Vagina (tissue), 2 donors: Measurements from ENCODE around the gene HOXA10.

Experiments used
- POLR2A ChIP-seq, 2 donors: fragments of 450-650 bp; IDR thresholded peaks; one replicate each; pipeline ENCODE4 v1.6.1; 2017; ENCODE audit warnings: antibody characterized with exemption in 2 of 2, mild to moderate bottlenecking in 2 of 2, moderate library complexity in 2 of 2
- POLR2AphosphoS5 ChIP-seq, 2 donors: sonication (generic); formaldehyde crosslinking; IDR thresholded peaks; one replicate each; pipeline ENCODE4 v1.9.0; 2017; ENCODE audit warnings: antibody characterized with exemption in 2 of 2, mild to moderate bottlenecking in 2 of 2, low read depth in 1 of 2; ENCODE audit not compliant: insufficient read depth in 1 of 2
- TF ChIP-seq, protein P1 (sequence below), 3 experiments: fragments of 450-650 bp in 2 of 3; fragments of 200-600 bp in 1 of 3; sonication (generic) in 1 of 3; IDR thresholded peaks; one replicate each; pipeline ENCODE4 v1.5.1; 2017 to 2019; ENCODE audit warnings: antibody characterized with exemption in 3 of 3, mild to moderate bottlenecking in 2 of 3, moderate library complexity in 2 of 3

- TF ChIP-seq, protein P1, sequence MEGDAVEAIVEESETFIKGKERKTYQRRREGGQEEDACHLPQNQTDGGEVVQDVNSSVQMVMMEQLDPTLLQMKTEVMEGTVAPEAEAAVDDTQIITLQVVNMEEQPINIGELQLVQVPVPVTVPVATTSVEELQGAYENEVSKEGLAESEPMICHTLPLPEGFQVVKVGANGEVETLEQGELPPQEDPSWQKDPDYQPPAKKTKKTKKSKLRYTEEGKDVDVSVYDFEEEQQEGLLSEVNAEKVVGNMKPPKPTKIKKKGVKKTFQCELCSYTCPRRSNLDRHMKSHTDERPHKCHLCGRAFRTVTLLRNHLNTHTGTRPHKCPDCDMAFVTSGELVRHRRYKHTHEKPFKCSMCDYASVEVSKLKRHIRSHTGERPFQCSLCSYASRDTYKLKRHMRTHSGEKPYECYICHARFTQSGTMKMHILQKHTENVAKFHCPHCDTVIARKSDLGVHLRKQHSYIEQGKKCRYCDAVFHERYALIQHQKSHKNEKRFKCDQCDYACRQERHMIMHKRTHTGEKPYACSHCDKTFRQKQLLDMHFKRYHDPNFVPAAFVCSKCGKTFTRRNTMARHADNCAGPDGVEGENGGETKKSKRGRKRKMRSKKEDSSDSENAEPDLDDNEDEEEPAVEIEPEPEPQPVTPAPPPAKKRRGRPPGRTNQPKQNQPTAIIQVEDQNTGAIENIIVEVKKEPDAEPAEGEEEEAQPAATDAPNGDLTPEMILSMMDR (IDR thresholded peaks at IDR 0.05): no peak
- TF ChIP-seq POLR2AphosphoS5 (IDR thresholded peaks at IDR 0.05; ENCODE audit: insufficient read depth in 1 of 2, low read depth in 1 of 2) (peak; percentile 64 to 88), POLR2A (IDR thresholded peaks at IDR 0.05) (peak in 1 of 2 donors; percentile 34)
Observed at GRCh38 chr7:27130540-27131389, 43.4 kb downstream of the HOXA10 start, which contains the start of gene HOXA4.
